HEK293T (cell line): Measurements from ENCODE around the gene PTPRG.

Experiments used
- BHLHE40 ChIP-seq: fragments of 450-650 bp; IDR thresholded peaks from 2 replicates; pipeline ENCODE4 v1.6.1; 2016; ENCODE audit warnings: mild to moderate bottlenecking, moderate library complexity, borderline replicate concordance
- CTBP1 ChIP-seq: fragments of 450-650 bp; IDR thresholded peaks from 2 replicates; pipeline ENCODE4 v1.6.1; 2016; ENCODE audit warnings: borderline replicate concordance
- ELF4 ChIP-seq: fragments of 450-650 bp; IDR thresholded peaks from 2 replicates; pipeline ENCODE4 v1.6.1; 2017; ENCODE audit warnings: antibody characterized with exemption
- FOXK2 ChIP-seq: fragments of 450-650 bp; IDR thresholded peaks from 2 replicates; pipeline ENCODE4 v1.6.1; 2016; ENCODE audit warnings: mild to moderate bottlenecking
- HDGF ChIP-seq: fragments of 450-650 bp; IDR thresholded peaks from 2 replicates; pipeline ENCODE4 v1.6.1; 2017; ENCODE audit warnings: antibody characterized with exemption, borderline replicate concordance
- NFRKB ChIP-seq: fragments of 450-650 bp; IDR thresholded peaks from 2 replicates; pipeline ENCODE4 v1.6.1; 2016; ENCODE audit warnings: mild to moderate bottlenecking, moderate library complexity
- SP1 ChIP-seq: fragments of 450-650 bp; IDR thresholded peaks from 2 replicates; pipeline ENCODE4 v1.6.1; 2017
- SUZ12 ChIP-seq: fragments of 450-650 bp; IDR thresholded peaks from 2 replicates; pipeline ENCODE4 v1.6.1; 2016; ENCODE audit warnings: mild to moderate bottlenecking

GRCh38 chr3:61532739-61533500, 28.5 kb upstream of the PTPRG start:
- no peak for TF ChIP-seq BHLHE40
- no peak for TF ChIP-seq ELF4
- TF ChIP-seq SUZ12 = no peak
- no peak for TF ChIP-seq NFRKB
- TF ChIP-seq SP1 = no peak
- TF ChIP-seq CTBP1 = no peak
- no peak for TF ChIP-seq FOXK2
- TF ChIP-seq HDGF = no peak
